SK-N-MC (cell line): ENCODE measurements around the gene ADCY3.

Experiments
- DNase-seq: peaks from one replicate; pipeline ENCODE4 v3.0.0-alpha.2; 2011; ENCODE audit warnings: low read depth, low spot score
- H3K27ac ChIP-seq: fragments of 200-600 bp; sonication (generic); 2 replicates; pipeline ENCODE4 v1.5.1; 2016; ENCODE audit warnings: mixed run types
- H3K36me3 ChIP-seq: fragments of 200-600 bp; sonication (generic); 2 replicates; pipeline ENCODE4 v1.6.1; 2017; ENCODE audit warnings: antibody characterized with exemption, low read length, mixed read lengths; ENCODE audit not compliant: insufficient read depth
- H3K4me3 ChIP-seq: fragments of 200-600 bp; sonication (generic); 2 replicates; pipeline ENCODE4 v1.5.1; 2016
- H3K9ac ChIP-seq: fragments of 200-600 bp; sonication (generic); 2 replicates; pipeline ENCODE4 v1.8.0; 2017; ENCODE audit warnings: mixed run types, mixed read lengths; ENCODE audit not compliant: insufficient read length
- H3K9me3 ChIP-seq: fragments of 200-600 bp; sonication (generic); 2 replicates; pipeline ENCODE4 v1.6.1; 2017; ENCODE audit warnings: low read depth, mild to moderate bottlenecking, antibody characterized with exemption, low read length, moderate library complexity, mixed read lengths
- EZH2 ChIP-seq: fragments of 200-600 bp; sonication (generic); IDR thresholded peaks from one replicate; pipeline ENCODE4 v1.6.1; 2017; ENCODE audit warnings: antibody characterized with exemption
- FOXP2 ChIP-seq: optimal IDR thresholded peaks from 2 replicates; pipeline ENCODE3; 2011; ENCODE audit warnings: mild to moderate bottlenecking, moderate library complexity; ENCODE audit not compliant: insufficient read depth; ENCODE audit errors: extremely low read length, control extremely low read depth
- POLR2AphosphoS5 ChIP-seq: IDR thresholded peaks from 2 replicates; pipeline ENCODE4 v1.6.1; 2012; ENCODE audit warnings: mild to moderate bottlenecking, low read depth, low read length, borderline replicate concordance

The ADCY3 gene

GRCh38 chr2:24871852-24872333, 48.1 kb downstream of the ADCY3 start:
- H3K27ac ChIP-seq, result no peak overlapping the region
- no peak overlapping the region for H3K9ac ChIP-seq
- TF ChIP-seq POLR2AphosphoS5 (no peak), FOXP2 (no peak), EZH2 (no peak)
- H3K36me3 ChIP-seq, result no peaks in the 10 kb centered on the region
- no peaks in the 10 kb centered on the region for H3K9me3 ChIP-seq
- no peak overlapping the region for H3K4me3 ChIP-seq
- DNase-seq, result no peak

GRCh38 chr2:24870891-24871705, 48.9 kb downstream of the ADCY3 start:
- DNase-seq, result no peak
- Histone ChIP-seq H3K27ac (0 out of 2 replicates have a peak overlapping the region, but pooled peaks have one; percentile 19), H3K9ac (no peak overlapping the region), H3K4me3 (no peak overlapping the region), H3K9me3 (no peaks in the 10 kb centered on the region), H3K36me3 (no peaks in the 10 kb centered on the region)
- TF ChIP-seq FOXP2, result no peak
- no peak for TF ChIP-seq EZH2
- no peak for TF ChIP-seq POLR2AphosphoS5

GRCh38 chr2:24870440-24870839, 49.6 kb downstream of the ADCY3 start:
- Histone ChIP-seq H3K36me3 (no peaks in the 10 kb centered on the region), H3K27ac (no peak overlapping the region), H3K9ac (no peak overlapping the region), H3K9me3 (no peaks in the 10 kb centered on the region), H3K4me3 (no peak overlapping the region)
- no peak for TF ChIP-seq FOXP2
- TF ChIP-seq EZH2, result no peak
- TF ChIP-seq POLR2AphosphoS5, result no peak
- no peak for DNase-seq

- Histone ChIP-seq H3K9ac (no peak overlapping the region), H3K36me3 (no peaks in the 10 kb centered on the region), H3K9me3 (no peaks in the 10 kb centered on the region), H3K4me3 (0 out of 2 replicates have a peak overlapping the region, but pooled peaks have one; percentile 6), H3K27ac (0 out of 2 replicates have a peak overlapping the region, but pooled peaks have one; percentile 55)
- no peak for DNase-seq
- TF ChIP-seq POLR2AphosphoS5 (no peak), FOXP2 (no peak), EZH2 (no peak)
These were observed 53.1 kb downstream of the ADCY3 start for GRCh38 chr2:24866946-24867345.

GRCh38 chr2:24863641-24864040, 56.4 kb downstream of the ADCY3 start:
- no peak for DNase-seq
- H3K36me3 ChIP-seq, result no peaks in the 10 kb centered on the region
- H3K9ac ChIP-seq, result no peak overlapping the region
- H3K4me3 ChIP-seq, result no peak overlapping the region
- no peaks in the 10 kb centered on the region for H3K9me3 ChIP-seq
- no peak overlapping the region for H3K27ac ChIP-seq
- TF ChIP-seq POLR2AphosphoS5 (no peak), EZH2 (no peak), FOXP2 (no peak)

GRCh38 chr2:24861500-24861899, 58.5 kb downstream of the ADCY3 start:
- Histone ChIP-seq H3K9me3 (no peaks in the 10 kb centered on the region), H3K36me3 (no peaks in the 10 kb centered on the region), H3K4me3 (no peak overlapping the region), H3K27ac (no peak overlapping the region), H3K9ac (no peak overlapping the region)
- no peak for TF ChIP-seq EZH2
- TF ChIP-seq POLR2AphosphoS5, result no peak
- TF ChIP-seq FOXP2, result no peak
- DNase-seq, result no peak

GRCh38 chr2:24860631-24861030, 59.4 kb downstream of the ADCY3 start:
- no peak for DNase-seq
- Histone ChIP-seq H3K4me3 (no peak overlapping the region), H3K36me3 (no peaks in the 10 kb centered on the region), H3K9ac (no peak overlapping the region), H3K27ac (no peak overlapping the region), H3K9me3 (no peaks in the 10 kb centered on the region)
- TF ChIP-seq FOXP2, result no peak
- no peak for TF ChIP-seq EZH2
- no peak for TF ChIP-seq POLR2AphosphoS5

- no peaks in the 10 kb centered on the region for H3K9me3 ChIP-seq
- H3K36me3 ChIP-seq, result no peaks in the 10 kb centered on the region
- H3K27ac ChIP-seq, result no peak overlapping the region
- H3K4me3 ChIP-seq, result no peak overlapping the region
- no peak overlapping the region for H3K9ac ChIP-seq
- DNase-seq, result no peak
- no peak for TF ChIP-seq FOXP2
- no peak for TF ChIP-seq POLR2AphosphoS5
- TF ChIP-seq EZH2, result no peak
These were observed 60.0 kb downstream of the ADCY3 start for GRCh38 chr2:24859968-24860600.

- Histone ChIP-seq H3K4me3 (no peak overlapping the region), H3K9ac (no peak overlapping the region), H3K27ac (no peak overlapping the region), H3K9me3 (no peaks in the 10 kb centered on the region), H3K36me3 (no peaks in the 10 kb centered on the region)
- DNase-seq, result no peak
- TF ChIP-seq FOXP2, result no peak
- no peak for TF ChIP-seq POLR2AphosphoS5
- TF ChIP-seq EZH2, result no peak
These were observed 61.0 kb downstream of the ADCY3 start for GRCh38 chr2:24858996-24859395.
